Panc1 (cell line): Measurements from ENCODE around the gene MN1. TPM values are rescaled to one million over a fixed set of nuclear protein-coding genes. Genes with fewer than 3 reads are reported as not detected.

Experiments used
- ATAC-seq: fragments of 200-7000 bp; cut with Tn5 transposase; 2 replicates; pipeline ENCODE4 v1.9.1; 2020; ENCODE audit warnings: mild to moderate bottlenecking, moderate library complexity
- BruUV-seq: library from RNA; stranded (reverse); fragments of 400-500 nt; replicated peaks from 2 replicates; lab custom pipeline; 2021; lab: Mats Ljungman, UMichigan
- CTCF ChIA-PET: fragments of 300-600 bp; sonication (Branson Sonifier 250); formaldehyde crosslinking; loops from one replicate; lab custom pipeline; 2022; ENCODE audit warnings: antibody characterized with exemption; lab: Charles Lee
- POLR2A ChIA-PET: fragments of 300-600 bp; sonication (Branson Sonifier 250); formaldehyde crosslinking; loops from one replicate; lab custom pipeline; 2022; ENCODE audit warnings: antibody characterized with exemption; lab: Charles Lee
- DNase-seq: peaks from one replicate; pipeline ENCODE4 v3.0.0-alpha.2; 2010; ENCODE audit warnings: low read depth, low spot score
- H3K27ac ChIP-seq: 2 replicates; pipeline ENCODE4 v1.5.1; 2011; ENCODE audit warnings: mild to moderate bottlenecking, low read length, inconsistent platforms
- H3K27me3 ChIP-seq: fragments of 200-500 bp; sonication (Bioruptor generic); 2 replicates; pipeline ENCODE4 v1.6.0; 2014; ENCODE audit warnings: low read length, inconsistent platforms; ENCODE audit not compliant: control insufficient read depth, insufficient read depth
- H3K36me3 ChIP-seq: fragments of 200-500 bp; sonication (Bioruptor generic); 2 replicates; pipeline ENCODE4 v1.5.1; 2014; ENCODE audit warnings: inconsistent platforms, mild to moderate bottlenecking, low read length, moderate library complexity; ENCODE audit not compliant: control insufficient read depth, insufficient read depth
- H3K4me1 ChIP-seq: 2 replicates; pipeline ENCODE4 v1.5.1; 2011; ENCODE audit warnings: inconsistent platforms, mild to moderate bottlenecking, low read length, moderate library complexity; ENCODE audit not compliant: control insufficient read depth, insufficient read depth
- H3K4me3 ChIP-seq, 2 experiments: 2 replicates each; pipeline ENCODE4 v1.5.1; 2011 to 2012; ENCODE audit warnings: low read depth in 2 of 2, low read length in 2 of 2, mild to moderate bottlenecking in 2 of 2, inconsistent platforms in 1 of 2, moderate library complexity in 1 of 2
- H3K9me3 ChIP-seq: fragments of 200-500 bp; sonication (Bioruptor generic); 2 replicates; pipeline ENCODE4 v1.5.1; 2014; ENCODE audit warnings: low read depth, mild to moderate bottlenecking, inconsistent platforms, low read length, moderate library complexity; ENCODE audit not compliant: control insufficient read depth, insufficient read depth
- POLR2AphosphoS5 ChIP-seq: IDR thresholded peaks from 2 replicates; pipeline ENCODE4 v1.6.1; 2012; ENCODE audit warnings: mild to moderate bottlenecking, low read depth, low read length, moderate library complexity
- SIN3A ChIP-seq: IDR thresholded peaks from 2 replicates; pipeline ENCODE4 v1.6.1; 2012; ENCODE audit warnings: low read depth, mild to moderate bottlenecking, low read length, moderate library complexity, borderline replicate concordance; ENCODE audit not compliant: insufficient read depth
- TCF7L2 ChIP-seq: IDR thresholded peaks from 2 replicates; pipeline ENCODE4 v1.6.1; 2011; ENCODE audit warnings: mild to moderate bottlenecking, low read depth, low read length, inconsistent platforms
- in situ Hi-C: cut with HindIII; loops from 2 replicates; pipeline ENCODE4 v1.10.0; 2016; ENCODE audit warnings: low sequenced_read_pairs, low pct_unique_long_range_greater_than_20kb
- intact Hi-C: fragments of 100-400 bp; cut with micrococcal nuclease; formaldehyde crosslinking; loops from one replicate; pipeline ENCODE4 v1.10.0; 2022; ENCODE audit not compliant: unreplicated experiment
- total RNA-seq: library from RNA; stranded (reverse); gene quantifications from one replicate; pipeline ENCODE4 v1.2.1, GENCODE V29; 2021; ENCODE audit not compliant: unreplicated experiment
- TF ChIP-seq, protein P1 (sequence below): fragments of 450-650 bp; IDR thresholded peaks from 2 replicates; pipeline ENCODE4 v1.5.1; 2017; ENCODE audit warnings: mild to moderate bottlenecking
- TF ChIP-seq, protein P2 (sequence below), 2 experiments: IDR thresholded peaks; 2 replicates each; pipeline ENCODE4 v1.6.1; 2011 to 2012; ENCODE audit warnings: low read depth in 2 of 2, control low read depth in 1 of 2, low read length in 1 of 2, mild to moderate bottlenecking in 1 of 2, moderate library complexity in 1 of 2; ENCODE audit not compliant: insufficient read depth in 1 of 2

MN1 gene
- total RNA-seq, 1 experiment from 2014 or later: 0.51 TPM

DNA sequence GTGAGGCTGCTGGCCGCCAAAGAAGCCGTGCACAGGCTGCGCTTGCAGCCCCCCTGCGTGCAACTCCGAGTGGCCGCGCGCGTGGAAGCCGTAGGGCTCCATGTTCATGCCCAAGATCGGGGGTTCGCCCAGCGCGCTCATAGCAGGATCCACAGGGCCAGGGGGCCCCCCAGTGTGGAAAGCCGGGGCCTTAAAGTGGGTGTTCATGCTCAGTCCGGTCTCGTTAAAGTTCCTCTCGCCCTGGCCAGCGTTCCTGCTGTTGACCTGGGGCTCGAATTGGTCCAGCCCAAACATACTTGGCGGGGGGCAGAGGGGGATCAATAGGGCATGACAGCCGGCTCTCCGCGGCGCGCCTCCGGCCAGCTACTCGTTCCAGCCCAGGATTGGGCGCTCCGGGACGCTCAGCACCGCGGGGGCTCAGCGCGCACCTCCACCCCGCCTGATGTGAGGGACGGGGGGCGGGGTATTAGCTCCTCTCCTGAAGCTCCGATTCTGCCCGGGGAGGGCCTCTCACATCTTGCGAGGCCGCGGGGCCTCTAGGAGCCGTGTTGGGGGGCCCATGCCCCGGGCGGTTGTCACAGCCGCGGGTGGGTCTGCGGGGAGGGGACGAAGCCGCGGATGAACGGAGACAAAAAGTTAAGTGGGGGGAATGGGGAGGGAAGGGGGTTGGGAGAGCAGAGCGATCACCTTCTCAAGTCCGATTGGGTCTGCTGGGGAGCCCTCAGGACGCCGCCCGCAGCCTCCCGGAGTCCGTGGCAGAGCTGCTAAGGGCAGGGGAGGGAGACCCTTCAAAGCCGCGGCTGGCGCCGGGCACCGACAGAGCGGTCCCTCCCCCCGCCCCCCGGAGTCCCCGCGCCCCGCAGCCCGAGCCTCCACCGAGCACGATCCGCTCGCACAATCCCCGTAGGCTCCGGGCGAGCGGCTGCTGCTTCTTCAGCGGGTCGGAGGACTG is 1.0 kb downstream of the MN1 start:
- Histone ChIP-seq H3K27me3 (no peaks in the 10 kb centered on the region), H3K4me3 (peak overlapping the region; percentile 53 to 58), H3K27ac (no peak overlapping the region), H3K4me1 (0 out of 2 replicates have a peak, but pooled peaks cover 4% of the 10 kb centered on the region), H3K36me3 (no peaks in the 10 kb centered on the region; the same call in 1 of the 2 replicates), H3K9me3 (no peaks in the 10 kb centered on the region)
- BruUV-seq: no TSS peak
- ChIA-PET POLR2A (no interaction called here), CTCF (interaction anchor here (0.7 kb wide), 1 partner anchor 386 kb away, joined by 8 read pairs; no protein-coding TSS in a partner anchor)
- in situ Hi-C loops (no loop called here), intact Hi-C loops (loop anchor here (5.0 kb wide), 1 partner anchor 393 kb away; no protein-coding TSS in a partner anchor)
- TF ChIP-seq POLR2AphosphoS5 (no peak), SIN3A (no peak), TCF7L2 (no peak)
- TF ChIP-seq, protein P1, sequence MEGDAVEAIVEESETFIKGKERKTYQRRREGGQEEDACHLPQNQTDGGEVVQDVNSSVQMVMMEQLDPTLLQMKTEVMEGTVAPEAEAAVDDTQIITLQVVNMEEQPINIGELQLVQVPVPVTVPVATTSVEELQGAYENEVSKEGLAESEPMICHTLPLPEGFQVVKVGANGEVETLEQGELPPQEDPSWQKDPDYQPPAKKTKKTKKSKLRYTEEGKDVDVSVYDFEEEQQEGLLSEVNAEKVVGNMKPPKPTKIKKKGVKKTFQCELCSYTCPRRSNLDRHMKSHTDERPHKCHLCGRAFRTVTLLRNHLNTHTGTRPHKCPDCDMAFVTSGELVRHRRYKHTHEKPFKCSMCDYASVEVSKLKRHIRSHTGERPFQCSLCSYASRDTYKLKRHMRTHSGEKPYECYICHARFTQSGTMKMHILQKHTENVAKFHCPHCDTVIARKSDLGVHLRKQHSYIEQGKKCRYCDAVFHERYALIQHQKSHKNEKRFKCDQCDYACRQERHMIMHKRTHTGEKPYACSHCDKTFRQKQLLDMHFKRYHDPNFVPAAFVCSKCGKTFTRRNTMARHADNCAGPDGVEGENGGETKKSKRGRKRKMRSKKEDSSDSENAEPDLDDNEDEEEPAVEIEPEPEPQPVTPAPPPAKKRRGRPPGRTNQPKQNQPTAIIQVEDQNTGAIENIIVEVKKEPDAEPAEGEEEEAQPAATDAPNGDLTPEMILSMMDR: no peak
- TF ChIP-seq, protein P2, sequence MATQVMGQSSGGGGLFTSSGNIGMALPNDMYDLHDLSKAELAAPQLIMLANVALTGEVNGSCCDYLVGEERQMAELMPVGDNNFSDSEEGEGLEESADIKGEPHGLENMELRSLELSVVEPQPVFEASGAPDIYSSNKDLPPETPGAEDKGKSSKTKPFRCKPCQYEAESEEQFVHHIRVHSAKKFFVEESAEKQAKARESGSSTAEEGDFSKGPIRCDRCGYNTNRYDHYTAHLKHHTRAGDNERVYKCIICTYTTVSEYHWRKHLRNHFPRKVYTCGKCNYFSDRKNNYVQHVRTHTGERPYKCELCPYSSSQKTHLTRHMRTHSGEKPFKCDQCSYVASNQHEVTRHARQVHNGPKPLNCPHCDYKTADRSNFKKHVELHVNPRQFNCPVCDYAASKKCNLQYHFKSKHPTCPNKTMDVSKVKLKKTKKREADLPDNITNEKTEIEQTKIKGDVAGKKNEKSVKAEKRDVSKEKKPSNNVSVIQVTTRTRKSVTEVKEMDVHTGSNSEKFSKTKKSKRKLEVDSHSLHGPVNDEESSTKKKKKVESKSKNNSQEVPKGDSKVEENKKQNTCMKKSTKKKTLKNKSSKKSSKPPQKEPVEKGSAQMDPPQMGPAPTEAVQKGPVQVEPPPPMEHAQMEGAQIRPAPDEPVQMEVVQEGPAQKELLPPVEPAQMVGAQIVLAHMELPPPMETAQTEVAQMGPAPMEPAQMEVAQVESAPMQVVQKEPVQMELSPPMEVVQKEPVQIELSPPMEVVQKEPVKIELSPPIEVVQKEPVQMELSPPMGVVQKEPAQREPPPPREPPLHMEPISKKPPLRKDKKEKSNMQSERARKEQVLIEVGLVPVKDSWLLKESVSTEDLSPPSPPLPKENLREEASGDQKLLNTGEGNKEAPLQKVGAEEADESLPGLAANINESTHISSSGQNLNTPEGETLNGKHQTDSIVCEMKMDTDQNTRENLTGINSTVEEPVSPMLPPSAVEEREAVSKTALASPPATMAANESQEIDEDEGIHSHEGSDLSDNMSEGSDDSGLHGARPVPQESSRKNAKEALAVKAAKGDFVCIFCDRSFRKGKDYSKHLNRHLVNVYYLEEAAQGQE (IDR thresholded peaks at IDR 0.05; ENCODE audit: insufficient read depth in 1 of 2, low read depth in 2 of 2, low read length in 1 of 2): no peak
- ATAC-seq (peak; percentile 22), DNase-seq (no peak)

DNA sequence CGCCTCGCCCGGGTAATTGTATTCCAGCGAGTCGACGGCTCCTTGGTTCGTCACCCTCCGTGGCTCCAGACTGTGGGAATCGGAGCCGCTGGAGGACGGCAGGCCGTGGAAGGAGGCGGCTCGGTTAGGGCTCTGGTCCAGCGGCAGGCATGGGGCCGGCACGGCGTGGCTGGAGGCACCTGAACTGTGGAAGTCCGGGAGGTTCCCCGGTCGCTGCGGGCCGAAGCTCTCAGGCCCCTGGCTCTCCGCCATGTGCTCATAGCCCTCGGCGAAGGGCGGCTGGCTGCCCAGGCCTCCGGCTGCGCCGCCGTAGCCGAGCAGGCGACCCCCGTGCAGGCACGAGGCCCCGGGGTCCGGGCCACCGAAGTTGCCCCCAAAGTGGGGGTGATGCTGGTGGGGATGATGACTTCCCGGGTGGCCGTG is 1.7 kb downstream of the MN1 start:
- in situ Hi-C loops: no loop called here
- no peak overlapping the region for H3K4me3 ChIP-seq
- H3K9me3 ChIP-seq: no peaks in the 10 kb centered on the region
- intact Hi-C loops: loop anchor here (5.0 kb wide), 1 partner anchor 393 kb away; no protein-coding TSS in a partner anchor
- ATAC-seq: no peak; the same call in 1 of the 2 replicates
- ChIA-PET POLR2A (no interaction called here), CTCF (no interaction called here)
- no peak overlapping the region for H3K27ac ChIP-seq
- H3K27me3 ChIP-seq: no peaks in the 10 kb centered on the region
- H3K36me3 ChIP-seq: no peaks in the 10 kb centered on the region; the same call in 1 of the 2 replicates
- BruUV-seq: no TSS peak
- 0 out of 2 replicates have a peak, but pooled peaks cover 4% of the 10 kb centered on the region for H3K4me1 ChIP-seq
- TF ChIP-seq, protein P1: no peak
- TF ChIP-seq, protein P2 (IDR thresholded peaks at IDR 0.05; ENCODE audit: insufficient read depth in 1 of 2, low read depth in 2 of 2, low read length in 1 of 2): no peak
- no peak for TF ChIP-seq TCF7L2
- TF ChIP-seq POLR2AphosphoS5: no peak
- no peak for TF ChIP-seq SIN3A
- DNase-seq: no peak
